ENCODE data around the gene HSPB2. TPM values are rescaled to one million over a fixed set of nuclear protein-coding genes. Genes with fewer than 3 reads are reported as not detected.

The HSPB2 gene
- total and polyA plus RNA-seq, 2 of the 8 experiments (the other 6 are each of a cell fraction or from before 2014, with no cell fraction given), result 0.32 to 0.86 TPM

GRCh38 chr11:111937461-111937769 is 24.9 kb downstream of the HSPB2 start:
- Histone ChIP-seq H3K4ac (replicated peaks; ENCODE audit: insufficient read length, low read depth, low read length) (peak overlapping the region; percentile 2), H4K20me1 (replicated peaks in 1 of 2; ENCODE audit: control insufficient read depth in 1 of 2, insufficient read depth in 2 of 2, low read length in 2 of 2) (no peaks in the 10 kb centered on the region), H3K79me1 (ENCODE audit: low read depth, low read length) (no peaks in the 10 kb centered on the region), H3K23ac (ENCODE audit: insufficient read length) (no peak overlapping the region), H3K4me3 (ENCODE audit: extremely low read depth in 1 of 4, insufficient read depth in 2 of 4, low read depth in 3 of 4, low read length in 4 of 4) (peak overlapping the region; percentile 54 to 91 (median 64)), H4K91ac (replicated peaks; ENCODE audit: insufficient read length, low read length) (peak overlapping the region; percentile 84), H3K56ac (replicated peaks; ENCODE audit: insufficient read length, low read depth, low read length) (no peak overlapping the region), H2BK12ac (ENCODE audit: low read depth, low read length) (peak overlapping the region; percentile 51; the same call in 1 of the 2 replicates), H4K8ac (ENCODE audit: extremely low read depth, insufficient read depth, low read length) (peak overlapping the region; percentile 91), H3K4me1 (replicated peaks in 1 of 4; ENCODE audit: control insufficient read depth in 3 of 4, insufficient read depth in 4 of 4, low read length in 3 of 4) (peaks cover 12 to 22% (median 12%) of the 10 kb centered on the region in 4 experiments), H3K27ac (ENCODE audit: low read depth, low read length) (no peak overlapping the region), H3K4me2 (ENCODE audit: insufficient read depth in 1 of 2, low read depth in 2 of 2, low read length in 2 of 2) (peak overlapping the region; percentile 77 to 95), H3K23me2 (ENCODE audit: low read depth, low read length) (peaks cover 10% of the 10 kb centered on the region), H3K79me2 (ENCODE audit: control insufficient read depth in 1 of 2, insufficient read depth in 2 of 2, low read length in 2 of 2) (peaks cover 0 to 5% of the 10 kb centered on the region in 2 experiments; a peak in 2 of 4 replicates), H3K14ac (ENCODE audit: insufficient read length) (no peak overlapping the region), H2BK15ac (ENCODE audit: low read length) (no peak overlapping the region; the same call in 1 of the 2 replicates), H3K9ac (replicated peaks in 1 of 4; ENCODE audit: extremely low read depth in 1 of 4, low read depth in 3 of 4, low read length in 3 of 4) (peak overlapping the region in 2 of 4 experiments; percentile 47 to 76; a peak in 3 of 7 replicates), H2AK5ac (ENCODE audit: low read depth, low read length) (0 out of 2 replicates have a peak overlapping the region, but pooled peaks have one; percentile 0), H3K9me3 (ENCODE audit: insufficient read depth in 2 of 2, low read depth in 1 of 2, low read length in 1 of 2) (no peaks in the 10 kb centered on the region), H2BK20ac (ENCODE audit: low read length) (no peak overlapping the region), H2BK120ac (replicated peaks; ENCODE audit: low read depth, low read length) (no peak overlapping the region), H3K18ac (ENCODE audit: extremely low read depth, low read length) (peak overlapping the region; percentile 93), H2AFZ (ENCODE audit: low read length) (0 out of 2 replicates have a peak overlapping the region, but pooled peaks have one; percentile 28), H3K27me3 (replicated peaks in 1 of 4; ENCODE audit: control insufficient read depth in 3 of 4, extremely low read depth in 1 of 4, insufficient read depth in 3 of 4, low read length in 3 of 4) (no peaks in the 10 kb centered on the region), H2BK5ac (ENCODE audit: low read depth, low read length) (peak overlapping the region; percentile 61; the same call in 1 of the 2 replicates), H3K36me3 (ENCODE audit: control insufficient read depth in 2 of 4, insufficient read depth in 4 of 4, low read length in 3 of 4) (no peaks in the 10 kb centered on the region), H4K5ac (ENCODE audit: insufficient read length, low read depth, low read length) (peak overlapping the region; percentile 38)
- TF ChIP-seq ASH2L (IDR thresholded peaks at IDR 0.05; ENCODE audit: low read length), result peak; percentile 27
- 0 out of 2 replicates have a peak, but pooled peaks have one; percentile 52 for TF ChIP-seq TAF1 (IDR thresholded peaks at IDR 0.05; ENCODE audit: low read depth, low read length)
- no peak for TF ChIP-seq HDAC2 (IDR thresholded peaks at IDR 0.05; ENCODE audit: borderline replicate concordance in 1 of 2, low read depth in 2 of 2, low read length in 2 of 2)
- TF ChIP-seq KDM4A (IDR thresholded peaks at IDR 0.05; ENCODE audit: low read depth, low read length, severe bottlenecking), result peak; percentile 31
- TF ChIP-seq POLR2A (IDR thresholded peaks at IDR 0.05; ENCODE audit: control extremely low read depth in 1 of 2, low read depth in 2 of 2, low read length in 2 of 2), result 0 out of 3 replicates have a peak, but pooled peaks of 1 of the 2 experiments have one; percentile 53
- 10% methylated on average over 6 of the region's 9 CpGs; no CpG with 5 or more reads in 1 of the 2 experiments for WGBS, 2 experiments (ENCODE audit: extremely low coverage in 1 of 2, insufficient coverage in 1 of 2, insufficient read length in 1 of 2, insufficient replicate concordance in 2 of 2, low coverage in 1 of 2, low lambda C conversion rate in 2 of 2, missing lambda C conversion rate in 1 of 2)
- ChIA-PET CTCF (ENCODE audit: partially characterized antibody) (interaction anchor here (0.6 to 25.5 kb wide), 13 partner anchors 8 to 88 kb away, joined by 3 to 565 read pairs (median 4); partner anchors contain the start of gene DLAT), POLR2A (ENCODE audit: partially characterized antibody) (interaction anchor here (0.8 to 3.1 kb wide), 13 partner anchors 9 to 72 kb away, joined by 3 to 22 read pairs (median 3); partner anchors contain the start of gene C11orf52)
- DNase-seq (ENCODE audit: low read depth in 1 of 2, low spot score in 2 of 2) (peak in 1 of 2 experiments; percentile 86), FAIRE-seq (no peak)
